ENCODE results near the gene PRC1.

DNA sequence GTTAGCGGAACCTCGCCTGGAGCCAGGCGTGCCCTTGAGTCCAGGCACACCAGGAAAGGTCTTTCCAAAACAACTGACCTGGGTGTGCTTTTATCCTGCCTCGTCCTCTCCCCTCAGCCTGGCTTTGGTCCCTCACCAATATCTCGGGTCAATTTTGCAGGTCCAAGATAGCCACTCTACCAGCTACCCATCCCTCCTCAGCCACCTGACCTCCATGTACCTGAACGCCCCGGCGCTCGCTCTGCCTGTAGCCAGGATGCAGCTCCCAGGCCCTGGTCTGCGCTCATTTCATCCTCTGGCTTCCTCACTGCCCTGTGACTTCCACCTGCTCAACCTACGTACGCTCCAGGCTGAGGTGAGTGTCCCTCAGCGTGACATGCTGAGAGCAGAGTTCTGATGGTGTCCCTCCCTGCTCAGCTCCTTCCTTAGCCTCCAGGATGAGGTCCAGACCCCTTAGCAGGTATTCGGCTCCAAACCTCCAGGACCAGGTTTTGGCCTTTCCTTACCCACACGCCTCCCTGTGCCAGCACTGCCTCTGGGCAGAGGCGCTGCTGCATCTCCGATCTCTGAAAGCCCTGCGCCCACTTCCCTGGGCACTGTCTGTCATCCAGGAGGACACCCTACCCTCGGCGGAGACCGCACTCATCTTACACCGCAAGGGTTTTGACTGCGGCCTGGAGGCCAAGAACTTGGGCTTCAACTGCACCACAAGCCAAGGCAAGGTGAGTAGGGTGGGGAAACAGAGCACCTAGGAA lies 76.1 kb downstream of the PRC1 start:
- no peak for TF ChIP-seq POLR2A (IDR thresholded peaks at IDR 0.05; ENCODE audit: low read depth)
- TF ChIP-seq, protein P1, sequence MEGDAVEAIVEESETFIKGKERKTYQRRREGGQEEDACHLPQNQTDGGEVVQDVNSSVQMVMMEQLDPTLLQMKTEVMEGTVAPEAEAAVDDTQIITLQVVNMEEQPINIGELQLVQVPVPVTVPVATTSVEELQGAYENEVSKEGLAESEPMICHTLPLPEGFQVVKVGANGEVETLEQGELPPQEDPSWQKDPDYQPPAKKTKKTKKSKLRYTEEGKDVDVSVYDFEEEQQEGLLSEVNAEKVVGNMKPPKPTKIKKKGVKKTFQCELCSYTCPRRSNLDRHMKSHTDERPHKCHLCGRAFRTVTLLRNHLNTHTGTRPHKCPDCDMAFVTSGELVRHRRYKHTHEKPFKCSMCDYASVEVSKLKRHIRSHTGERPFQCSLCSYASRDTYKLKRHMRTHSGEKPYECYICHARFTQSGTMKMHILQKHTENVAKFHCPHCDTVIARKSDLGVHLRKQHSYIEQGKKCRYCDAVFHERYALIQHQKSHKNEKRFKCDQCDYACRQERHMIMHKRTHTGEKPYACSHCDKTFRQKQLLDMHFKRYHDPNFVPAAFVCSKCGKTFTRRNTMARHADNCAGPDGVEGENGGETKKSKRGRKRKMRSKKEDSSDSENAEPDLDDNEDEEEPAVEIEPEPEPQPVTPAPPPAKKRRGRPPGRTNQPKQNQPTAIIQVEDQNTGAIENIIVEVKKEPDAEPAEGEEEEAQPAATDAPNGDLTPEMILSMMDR (IDR thresholded peaks at IDR 0.05): no peak
- TF ChIP-seq EP300 (IDR thresholded peaks at IDR 0.05): no peak
